Astrocyte of the cerebellum (primary cell): Measurements from ENCODE around the gene SBF1.
"Not testable (repeated sequence)": the region's sequence is repeated elsewhere in the genome, so short reads cannot be mapped to it uniquely, and the experiment has no call there.

Experiments used
- DNase-seq: peaks from one replicate; pipeline ENCODE4 v3.0.0-alpha.2; 2011; ENCODE audit warnings: low read depth
- H3K4me3 ChIP-seq: 2 replicates; pipeline ENCODE4 v1.5.1; 2011; ENCODE audit warnings: mild to moderate bottlenecking, low read depth, low read length, moderate library complexity
- in situ Hi-C: cut with HindIII; loops from 2 replicates; pipeline ENCODE4 v1.10.0; 2017; ENCODE audit warnings: low sequenced_read_pairs
- TF ChIP-seq, protein P1 (sequence below): IDR thresholded peaks from 2 replicates; pipeline ENCODE4 v1.5.1; 2012; ENCODE audit warnings: low read length, low read depth, moderate library complexity, mild to moderate bottlenecking; ENCODE audit errors: missing control alignments

SBF1 gene

DNA sequence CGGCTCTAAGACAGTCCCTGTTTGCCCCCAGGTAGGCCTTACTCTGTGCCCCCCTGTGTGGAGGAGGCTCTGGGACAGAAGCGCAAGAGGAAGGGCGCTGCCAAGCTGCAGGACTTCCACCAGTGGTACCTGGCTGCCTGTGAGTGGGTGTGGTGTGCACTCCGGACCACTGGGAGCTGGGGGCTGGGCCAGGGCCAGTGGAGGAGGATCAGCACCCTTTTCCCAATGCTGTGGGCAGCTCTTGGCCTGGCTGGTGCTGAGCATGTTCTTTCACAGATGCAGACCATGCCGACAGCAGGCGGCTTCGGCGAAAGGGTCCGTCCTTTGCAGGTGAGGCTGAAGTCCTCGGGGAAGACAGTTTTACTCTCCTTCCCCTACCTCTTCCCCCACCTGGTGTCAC, 46.9 kb upstream of the SBF1 start:
- no peak overlapping the region for H3K4me3 ChIP-seq
- DNase-seq: no peak
- TF ChIP-seq, protein P1, sequence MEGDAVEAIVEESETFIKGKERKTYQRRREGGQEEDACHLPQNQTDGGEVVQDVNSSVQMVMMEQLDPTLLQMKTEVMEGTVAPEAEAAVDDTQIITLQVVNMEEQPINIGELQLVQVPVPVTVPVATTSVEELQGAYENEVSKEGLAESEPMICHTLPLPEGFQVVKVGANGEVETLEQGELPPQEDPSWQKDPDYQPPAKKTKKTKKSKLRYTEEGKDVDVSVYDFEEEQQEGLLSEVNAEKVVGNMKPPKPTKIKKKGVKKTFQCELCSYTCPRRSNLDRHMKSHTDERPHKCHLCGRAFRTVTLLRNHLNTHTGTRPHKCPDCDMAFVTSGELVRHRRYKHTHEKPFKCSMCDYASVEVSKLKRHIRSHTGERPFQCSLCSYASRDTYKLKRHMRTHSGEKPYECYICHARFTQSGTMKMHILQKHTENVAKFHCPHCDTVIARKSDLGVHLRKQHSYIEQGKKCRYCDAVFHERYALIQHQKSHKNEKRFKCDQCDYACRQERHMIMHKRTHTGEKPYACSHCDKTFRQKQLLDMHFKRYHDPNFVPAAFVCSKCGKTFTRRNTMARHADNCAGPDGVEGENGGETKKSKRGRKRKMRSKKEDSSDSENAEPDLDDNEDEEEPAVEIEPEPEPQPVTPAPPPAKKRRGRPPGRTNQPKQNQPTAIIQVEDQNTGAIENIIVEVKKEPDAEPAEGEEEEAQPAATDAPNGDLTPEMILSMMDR: no peak
- in situ Hi-C loops: no loop called here

DNA sequence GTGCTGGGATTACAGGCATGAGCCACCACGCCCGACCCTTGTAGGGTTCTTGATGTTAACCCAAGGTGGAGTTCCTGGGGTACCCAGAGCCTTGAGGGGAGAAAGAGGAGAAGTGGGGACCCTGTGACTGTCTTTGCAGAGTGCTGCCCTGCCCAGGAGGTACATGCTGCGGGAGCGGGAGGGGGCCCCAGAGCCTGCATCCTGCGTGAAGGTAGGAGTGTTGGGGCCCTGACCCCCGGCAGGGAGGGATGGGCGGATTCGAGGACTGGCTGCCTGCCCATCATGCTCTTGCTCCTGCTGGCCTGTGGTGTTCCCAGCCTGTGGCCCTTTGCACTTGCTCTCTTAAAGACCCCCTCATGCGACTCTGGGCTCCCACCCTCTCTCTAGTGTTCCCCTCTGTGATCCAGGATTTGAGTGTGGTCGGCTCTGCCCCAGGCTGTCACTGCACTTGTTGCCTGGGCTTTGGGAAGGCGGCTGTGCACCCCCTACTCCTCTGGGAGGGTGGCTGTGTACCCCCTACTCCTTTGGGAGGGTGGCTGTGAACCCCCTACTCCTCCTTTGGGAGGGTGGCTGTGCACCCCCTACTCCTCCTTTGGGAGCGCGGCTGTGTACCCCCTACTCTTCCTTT, 46.1 kb upstream of the SBF1 start:
- DNase-seq: no peak

DNA sequence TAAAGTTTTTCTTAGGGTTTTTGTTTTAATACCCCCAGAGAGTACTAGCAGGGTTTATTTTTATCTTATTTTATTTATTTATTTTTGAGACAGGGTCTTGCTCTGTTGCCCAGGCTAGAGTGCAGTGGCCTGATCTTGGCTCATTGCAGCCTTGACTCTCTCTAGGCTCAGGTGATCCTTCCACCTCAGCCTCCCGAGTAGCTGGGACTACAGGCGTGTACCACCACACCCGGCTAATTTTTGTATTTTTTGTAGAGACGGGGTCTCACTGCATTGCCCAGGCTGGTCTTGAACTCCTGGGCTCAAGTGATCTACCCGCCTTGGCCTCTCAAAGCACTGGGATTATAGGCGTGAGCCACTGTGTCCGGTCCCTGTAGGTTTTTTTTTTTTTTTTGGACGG, 45.3 kb upstream of the SBF1 start:
- in situ Hi-C loops, H3K4me3 ChIP-seq, DNase-seq: not testable (repeated sequence)

More for the DNA sequence above, 46.1 kb upstream of the SBF1 start:
- no peak overlapping the region for H3K4me3 ChIP-seq
- in situ Hi-C loops: no loop called here
- TF ChIP-seq, protein P1: no peak

DNA sequence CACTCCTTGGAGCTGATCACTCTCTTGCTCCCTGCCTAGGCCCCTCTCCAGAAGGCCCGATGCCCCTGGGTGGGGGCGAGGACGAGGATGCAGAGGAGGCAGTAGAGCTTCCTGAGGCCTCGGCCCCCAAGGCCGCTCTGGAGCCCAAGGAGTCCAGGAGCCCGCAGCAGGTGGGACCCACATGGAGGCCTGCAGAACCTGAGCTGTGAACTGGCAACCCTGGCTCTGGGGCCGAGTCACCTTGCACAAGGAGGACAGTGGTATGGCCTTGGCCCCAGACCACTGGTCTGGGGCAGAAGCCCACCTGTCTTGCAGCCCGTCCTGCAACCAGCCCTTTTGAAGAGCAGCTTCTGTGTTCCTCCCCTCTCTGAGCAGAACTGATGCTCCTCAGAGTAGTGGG, 44.3 kb upstream of the SBF1 start:
- no peak overlapping the region for H3K4me3 ChIP-seq
- no peak for DNase-seq
- TF ChIP-seq, protein P1: no peak
- in situ Hi-C loops: no loop called here

DNA sequence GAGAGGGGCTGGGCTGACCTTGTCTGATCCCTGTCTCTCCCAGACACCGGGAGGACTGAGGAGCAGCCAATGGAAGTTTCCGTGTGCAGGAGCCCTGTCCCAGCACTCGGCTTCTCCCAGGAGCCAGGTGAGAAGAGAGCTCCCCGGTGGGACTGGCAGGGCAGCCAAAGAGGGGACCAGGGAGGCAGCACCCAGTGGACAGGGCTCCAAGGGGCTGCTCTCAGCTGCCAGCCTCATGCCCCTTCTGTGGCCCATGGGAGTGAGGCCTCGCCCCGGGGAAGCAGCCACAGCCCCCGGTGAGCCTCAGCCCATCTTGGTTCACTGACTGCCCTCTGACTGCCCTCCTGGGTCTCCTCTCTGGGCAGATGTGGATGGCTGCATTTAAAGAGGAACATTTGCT, 43.8 kb upstream of the SBF1 start:
- TF ChIP-seq, protein P1: no peak
- H3K4me3 ChIP-seq: no peak overlapping the region
- DNase-seq: no peak
- in situ Hi-C loops: no loop called here

DNA sequence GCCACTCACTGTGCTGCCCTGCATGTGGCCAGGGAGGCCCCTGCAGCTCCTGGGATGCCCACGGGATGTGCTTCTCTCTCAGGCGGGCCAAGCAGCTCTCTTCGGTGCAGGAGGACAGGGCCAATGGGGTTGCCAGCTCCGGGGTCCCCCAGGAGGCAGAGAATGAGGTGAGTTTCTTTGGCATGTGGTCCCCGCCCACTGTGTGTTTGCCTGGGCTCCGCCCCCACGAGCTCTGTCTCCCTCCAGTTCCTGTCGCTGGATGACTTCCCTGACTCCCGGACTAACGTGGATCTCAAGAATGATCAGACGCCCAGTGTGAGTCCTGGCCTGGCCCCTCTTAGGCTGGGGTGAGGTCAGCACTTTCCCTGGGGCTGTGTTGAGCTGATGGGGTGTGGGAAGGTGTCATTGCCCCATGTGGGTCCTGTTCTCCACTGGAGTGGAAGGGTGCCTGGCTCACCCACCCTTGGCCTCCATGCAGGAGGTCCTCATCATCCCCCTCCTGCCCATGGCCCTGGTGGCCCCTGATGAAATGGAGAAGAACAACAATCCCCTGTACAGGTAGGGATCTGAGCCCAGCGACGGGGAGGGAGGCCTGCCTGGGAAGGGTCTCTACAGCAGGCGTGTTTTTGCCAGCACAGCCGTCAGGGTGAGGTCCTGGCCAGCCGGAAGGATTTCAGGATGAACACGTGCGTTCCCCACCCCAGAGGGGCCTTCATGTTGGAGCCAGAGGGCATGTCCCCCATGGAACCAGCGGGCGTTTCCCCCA, 42.8 kb upstream of the SBF1 start:
- in situ Hi-C loops: no loop called here
- TF ChIP-seq, protein P1: no peak
- no peak for DNase-seq
- H3K4me3 ChIP-seq: no peak overlapping the region

DNA sequence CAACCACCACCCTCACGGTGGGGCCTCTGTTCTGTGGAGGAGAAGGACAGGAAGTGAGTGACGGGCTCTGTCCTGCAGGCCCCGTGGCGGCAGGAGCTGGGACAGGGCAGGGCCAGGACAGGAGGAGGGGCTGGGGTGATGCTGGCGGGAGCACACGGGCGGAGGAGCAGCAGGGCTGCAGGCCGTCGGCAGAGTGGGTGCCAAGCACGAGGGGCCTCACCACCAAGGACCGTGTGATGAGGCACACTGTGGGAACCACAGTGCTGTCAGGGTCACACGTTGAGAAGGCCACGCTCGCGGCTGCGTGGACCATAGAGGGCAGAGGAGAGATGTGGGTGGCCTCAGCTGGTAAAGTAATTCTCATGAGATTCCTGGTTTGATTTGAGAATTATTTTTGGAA, 42.1 kb upstream of the SBF1 start:
- H3K4me3 ChIP-seq: no peak overlapping the region
- TF ChIP-seq, protein P1: no peak
- in situ Hi-C loops: no loop called here
- no peak for DNase-seq
